ENCODE measurements around the gene GPATCH4. TPM values are rescaled to one million over a fixed set of nuclear protein-coding genes. Genes with fewer than 3 reads are reported as not detected.

Gene GPATCH4
- total RNA-seq, 4 donors from 2014 or later = 30.2 to 77.5 (median 35.5) TPM

GRCh38 chr1:156644640-156645039, 43.4 kb upstream of the GPATCH4 start:
- no peak for TF ChIP-seq CTCF (IDR thresholded peaks at IDR 0.05)
- DNase-seq (ENCODE audit: low spot score) (no peak), ATAC-seq (ENCODE audit: low FRiP score) (no peak)

- no peak for TF ChIP-seq CTCF (IDR thresholded peaks at IDR 0.05)
- no peak for ATAC-seq (ENCODE audit: low FRiP score)
- no peak for DNase-seq (ENCODE audit: low spot score)
Measured at GRCh38 chr1:156644146-156644545, 42.9 kb upstream of the GPATCH4 start.

- no peak for TF ChIP-seq CTCF (IDR thresholded peaks at IDR 0.05)
- ATAC-seq (ENCODE audit: low FRiP score) (no peak), DNase-seq (ENCODE audit: low spot score) (no peak)
Measured at GRCh38 chr1:156643778-156644092, 42.5 kb upstream of the GPATCH4 start.

- no peak for TF ChIP-seq CTCF (IDR thresholded peaks at IDR 0.05)
- ATAC-seq (ENCODE audit: low FRiP score) = no peak
- no peak for DNase-seq (ENCODE audit: low spot score)
Measured at GRCh38 chr1:156643049-156643777, 41.9 kb upstream of the GPATCH4 start.

- TF ChIP-seq CTCF (IDR thresholded peaks at IDR 0.05) = no peak
- no peak for ATAC-seq (ENCODE audit: low FRiP score)
- DNase-seq (ENCODE audit: low spot score) = no peak
Measured at GRCh38 chr1:156642265-156643048, 41.2 kb upstream of the GPATCH4 start.

- no peak for TF ChIP-seq CTCF (IDR thresholded peaks at IDR 0.05)
- no peak for DNase-seq (ENCODE audit: low spot score)
- peak; percentile 65 for ATAC-seq (ENCODE audit: low FRiP score)
Measured at GRCh38 chr1:156641761-156642264, 40.5 kb upstream of the GPATCH4 start, which contains the start of gene BCAN. BCAN (plus strand) TSS chr1:156642117; CDS start chr1:156646055, 3,938 bp downstream.

All from omental fat pad (tissue), 4 donors.